Left forelimb (tissue), 1 donor: ENCODE results near the gene NFYA.

Experiments used
- DNase-seq: peaks from one replicate; pipeline ENCODE4 v3.0.0-alpha.2; 2018; ENCODE audit warnings: low spot score

The NFYA gene

DNA sequence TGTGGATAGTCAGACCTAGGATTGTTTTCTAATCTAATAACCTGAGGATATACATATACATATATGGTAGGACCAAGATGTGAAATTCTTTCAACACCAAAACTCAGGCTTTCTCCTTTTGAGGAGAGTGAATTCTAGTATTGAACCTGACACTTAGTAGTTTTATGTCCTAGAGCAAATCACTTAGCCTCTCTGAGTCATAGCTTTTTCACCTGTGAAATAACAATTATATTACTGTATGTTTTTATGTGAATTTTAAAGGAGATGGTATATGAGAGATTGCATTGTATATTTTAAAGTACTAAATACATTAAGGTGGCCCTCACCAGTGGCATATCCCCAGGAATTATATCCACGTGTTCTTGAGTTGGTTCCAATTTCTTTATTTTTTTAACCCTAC is 46.7 kb downstream of the NFYA start:
- no peak for DNase-seq

DNA sequence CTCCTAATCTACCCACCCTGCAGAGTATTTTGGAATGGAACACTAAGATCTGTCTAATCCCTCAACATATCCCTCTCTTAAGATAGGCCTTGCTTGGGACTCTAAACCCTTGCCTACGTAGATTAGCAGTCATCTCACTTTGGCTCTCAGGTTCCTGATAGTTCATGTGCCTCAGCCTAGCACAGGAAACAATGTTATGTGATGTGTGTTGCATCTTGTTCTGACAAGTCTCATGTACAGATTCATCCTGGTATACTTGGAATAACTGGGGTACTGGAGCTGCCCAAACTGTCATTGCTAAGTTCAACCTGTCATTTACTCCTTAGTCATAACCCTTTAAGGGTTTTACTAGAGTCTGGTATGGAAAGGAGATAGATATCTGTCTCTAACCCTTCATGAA is 47.3 kb downstream of the NFYA start:
- DNase-seq: no peak

DNA sequence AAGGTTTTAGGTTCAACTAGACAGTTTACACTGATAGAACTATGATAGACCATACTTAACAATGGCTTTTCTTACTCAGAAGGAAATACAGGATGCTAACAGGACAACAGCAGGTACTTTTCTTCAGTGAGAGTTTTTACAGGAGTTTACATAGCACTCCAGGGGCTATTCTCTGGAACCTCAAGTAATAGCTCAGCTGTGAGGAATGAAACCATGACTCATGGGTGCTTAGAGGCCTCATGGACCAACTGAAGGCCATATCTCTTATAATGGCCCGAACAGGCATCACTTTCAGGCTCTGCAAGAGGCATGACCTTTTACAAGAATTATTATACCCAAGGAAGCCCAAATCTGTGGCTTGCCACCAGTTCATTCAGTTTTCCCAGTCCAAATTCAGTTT is 49.6 kb downstream of the NFYA start:
- no peak for DNase-seq

DNA sequence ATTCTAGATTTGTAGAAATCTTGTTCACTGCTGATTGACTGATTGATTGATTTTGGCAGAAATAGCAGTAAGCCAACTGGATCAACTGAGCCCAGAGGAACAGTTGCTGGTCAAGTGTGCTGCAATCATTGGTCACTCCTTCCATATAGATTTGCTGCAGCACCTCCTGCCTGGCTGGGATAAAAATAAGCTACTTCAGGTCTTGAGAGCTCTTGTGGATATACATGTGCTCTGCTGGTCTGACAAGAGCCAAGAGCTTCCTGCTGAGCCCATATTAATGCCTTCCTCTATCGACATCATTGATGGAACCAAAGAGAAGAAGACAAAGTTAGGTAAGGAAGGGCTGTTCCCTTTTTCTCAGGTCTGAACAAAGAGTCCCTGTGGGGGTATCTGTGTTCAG is 50.1 kb downstream of the NFYA start:
- DNase-seq: no peak

DNA sequence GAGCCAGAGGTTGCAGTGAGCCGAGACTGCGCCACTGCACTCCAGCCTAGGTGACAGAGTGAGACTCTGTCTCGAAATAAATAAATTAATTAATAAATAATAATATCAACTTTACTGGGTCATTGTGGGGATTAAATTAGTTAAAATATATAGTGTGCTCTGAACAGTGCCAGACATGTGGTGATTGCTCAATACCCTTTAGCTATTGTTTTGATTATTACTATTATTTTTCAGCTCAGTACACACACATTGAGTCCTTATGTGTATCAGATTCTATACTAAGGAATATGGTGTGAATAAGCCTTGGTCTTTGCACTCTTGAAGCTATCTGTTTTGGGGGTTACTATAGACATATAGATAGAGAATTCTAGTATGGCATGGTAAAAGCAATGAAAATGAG is 52.5 kb downstream of the NFYA start:
- DNase-seq: no peak

DNA sequence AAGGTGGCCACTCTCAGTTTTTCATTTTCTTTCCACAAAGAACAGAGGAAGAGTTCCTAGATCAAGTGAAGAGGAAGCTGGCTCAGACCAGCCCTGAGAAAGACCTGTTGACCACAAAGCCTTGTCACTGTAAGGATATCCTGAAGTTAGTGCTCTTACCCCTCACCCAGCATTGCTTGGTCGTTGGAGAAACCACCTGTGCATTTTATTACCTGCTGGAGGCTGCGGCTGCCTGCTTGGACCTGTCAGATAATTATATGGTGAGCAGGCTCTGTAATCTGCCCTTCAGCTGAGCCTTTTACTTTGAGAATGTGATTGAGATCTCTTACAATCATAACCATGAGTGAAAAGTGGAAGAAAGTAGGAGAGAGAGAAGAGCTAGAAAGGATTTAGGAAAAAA is 59.5 kb downstream of the NFYA start:
- DNase-seq: no peak

DNA sequence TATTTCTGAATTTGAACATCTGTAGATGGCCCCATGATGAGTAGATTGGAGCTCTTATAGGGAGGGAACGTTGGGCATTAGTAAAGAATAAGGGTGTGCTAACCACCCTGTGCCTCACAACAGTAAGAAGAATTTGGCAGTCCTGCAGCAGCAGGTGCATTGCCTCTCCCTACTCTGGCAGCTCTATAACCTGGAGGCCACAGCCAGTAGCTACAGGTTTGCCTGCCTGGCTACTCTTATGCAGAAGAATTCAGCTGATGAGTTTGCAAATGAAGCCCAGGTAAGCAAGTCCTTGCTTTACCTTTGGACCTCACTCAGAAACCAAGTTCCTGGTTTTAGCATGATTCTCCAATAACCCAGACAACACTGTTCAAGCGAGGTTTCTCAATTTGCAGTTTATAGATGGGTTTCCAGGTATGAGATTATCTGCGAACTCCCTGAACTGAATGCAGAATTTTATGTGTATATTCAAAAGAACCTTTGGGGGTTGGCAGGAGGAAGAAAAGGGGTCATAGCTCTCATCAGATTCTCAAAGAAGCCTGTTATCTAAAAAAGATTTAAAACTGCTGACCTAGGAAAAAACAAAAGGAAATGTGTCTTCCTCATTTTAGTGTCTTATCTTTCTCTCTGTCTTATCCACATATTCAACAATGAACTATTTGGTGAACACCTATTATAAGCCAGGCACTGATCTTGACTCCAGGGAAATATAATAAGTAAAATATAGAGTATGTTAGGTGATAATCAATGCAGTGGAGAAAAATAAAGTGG is 62.5 kb downstream of the NFYA start:
- DNase-seq: no peak

DNA sequence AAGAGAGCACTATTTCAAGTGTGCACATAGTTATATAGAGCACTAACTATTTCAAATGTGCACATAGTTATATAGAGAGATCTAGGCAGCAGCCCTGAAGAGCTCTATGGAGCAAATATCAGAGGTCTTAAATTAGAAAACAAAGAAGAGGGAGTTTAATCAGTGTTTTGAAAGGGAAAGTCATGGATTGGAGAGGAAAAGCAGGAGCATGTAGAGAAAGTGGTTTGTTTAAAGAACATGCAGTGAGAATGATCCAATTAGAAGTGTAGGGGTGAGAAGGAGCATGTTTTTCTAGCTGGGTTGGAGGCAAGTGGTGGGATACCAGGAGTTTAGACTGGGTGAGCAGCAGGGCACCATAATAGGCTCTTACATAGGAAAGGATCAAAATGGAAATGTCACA is 64.1 kb downstream of the NFYA start:
- no peak for DNase-seq

DNA sequence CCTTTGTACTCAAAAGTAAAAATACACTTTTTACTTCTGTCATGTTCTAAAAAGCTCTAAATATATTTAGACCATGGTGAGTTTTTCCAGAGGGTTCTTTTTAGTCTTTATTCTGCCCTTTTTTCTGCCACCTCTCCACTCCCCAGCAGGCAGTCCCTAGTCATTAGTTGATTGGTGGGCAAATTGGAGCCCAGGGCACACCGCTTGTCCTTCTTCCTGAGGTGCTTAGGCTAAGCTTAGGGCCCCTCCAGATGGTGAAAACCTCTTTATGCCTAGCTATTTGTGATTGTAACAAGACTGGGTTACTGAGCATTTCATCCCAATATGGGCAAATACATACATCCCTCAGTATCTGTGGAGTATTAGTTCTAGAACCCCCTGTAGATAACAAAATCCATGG is 75.1 kb downstream of the NFYA start:
- DNase-seq: no peak
